Right cardiac atrium (tissue), 5 donors: ENCODE measurements around the gene MAP3K5. TPM values are rescaled to one million over a fixed set of nuclear protein-coding genes. Genes with fewer than 3 reads are reported as not detected.

Source experiments
- ATAC-seq, 2 donors: fragments of 200-7000 bp; cut with Tn5 transposase; one replicate each; pipeline versions ENCODE4 v1.8.0 to v1.9.1; 2020; ENCODE audit warnings: moderate library complexity in 2 of 2, mild to moderate bottlenecking in 1 of 2
- DNase-seq, 3 donors: peaks; one replicate each; pipeline ENCODE4 v3.0.0-alpha.2; 2020
- H3K27ac ChIP-seq: one replicate; pipeline ENCODE4 v1.5.1; 2013; ENCODE audit warnings: mild to moderate bottlenecking, low read length, control low read depth, moderate library complexity
- H3K27me3 ChIP-seq: one replicate; pipeline ENCODE4 v1.6.1; 2013; ENCODE audit not compliant: control insufficient read depth, insufficient read depth
- H3K4me1 ChIP-seq: one replicate; pipeline ENCODE4 v1.6.1; 2013; ENCODE audit warnings: low read length; ENCODE audit not compliant: control insufficient read depth, insufficient read depth
- H3K4me3 ChIP-seq: one replicate; pipeline ENCODE4 v1.5.1; 2013; ENCODE audit warnings: low read length, control low read depth
- H3K9me3 ChIP-seq: one replicate; pipeline ENCODE4 v1.6.1; 2013; ENCODE audit warnings: low read length; ENCODE audit not compliant: control insufficient read depth
- WGBS: extraction: QIAGEN DNeasy Blood & Tissue Kit; methylation state at CpG from one replicate; pipeline ENCODE4 v1.1.7; 2013; 5-methylcytosine and 5-hydroxymethylcytosine counted together
- intact Hi-C, 4 donors: fragments of 100-400 bp; cut with DNase I; formaldehyde crosslinking; loops; one replicate each; pipeline versions ENCODE4 v1.11.0 to v1.14.0; 2022 to 2023
- polyA plus RNA-seq: library from polyadenylated mRNA; stranded (reverse); fragments of 200-250 nt; gene quantifications from one replicate; pipeline ENCODE4 v1.2.3, GENCODE V29; 2013
- total RNA-seq, 4 donors: library from RNA; stranded (reverse); fragmentation: NEBNext Ultra II Directional; extraction: Animal tissue kit (Norgen Biotek cat#: 25700); gene quantifications; one replicate each; pipeline ENCODE4 v1.2.1, GENCODE V29; 2021
- donor health status: healthy with polysubstance abuse.
- donor health status: DM: no; HTN: yes; CAD: no.
- donor health status: DM: no; HTN: no; CAD: no.
- donor health status: DM: no; HTN: yes; CAD: no; lungs with severe emphysema.
- donor health status: DM: yes; HTN: yes; CAD: no.

MAP3K5 gene
- total and polyA plus RNA-seq, 5 donors = 2.8 to 7.3 (median 4.0) TPM

DNA sequence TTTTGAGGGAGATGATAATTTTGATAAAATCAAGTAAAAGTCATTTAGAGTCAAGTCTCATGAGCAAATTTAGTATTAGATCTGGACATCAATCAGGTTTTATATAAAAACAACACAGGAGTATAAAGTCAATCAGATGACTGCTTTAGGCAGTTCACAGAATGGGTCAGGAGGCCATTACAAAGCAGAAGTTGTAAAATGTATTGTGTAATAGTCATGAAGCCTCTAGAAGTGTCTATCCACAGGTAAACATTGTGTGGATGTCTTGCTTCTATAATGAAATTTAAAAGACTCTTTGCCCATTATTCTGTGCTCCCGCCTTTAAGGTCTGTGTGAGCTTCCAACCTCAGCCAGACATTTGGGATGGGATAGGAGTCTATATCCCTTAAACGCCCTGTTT is 270.9 kb downstream of the MAP3K5 start:
- Histone ChIP-seq H3K4me3 (no peak overlapping the region), H3K9me3 (no peaks in the 10 kb centered on the region), H3K27ac (no peak overlapping the region), H3K27me3 (no peaks in the 10 kb centered on the region), H3K4me1 (no peaks in the 10 kb centered on the region)
- intact Hi-C loops = no loop called here
- ATAC-seq (no peak), DNase-seq (no peak)
- WGBS = 83% methylated on average over 2 of the region's 2 CpGs

DNA sequence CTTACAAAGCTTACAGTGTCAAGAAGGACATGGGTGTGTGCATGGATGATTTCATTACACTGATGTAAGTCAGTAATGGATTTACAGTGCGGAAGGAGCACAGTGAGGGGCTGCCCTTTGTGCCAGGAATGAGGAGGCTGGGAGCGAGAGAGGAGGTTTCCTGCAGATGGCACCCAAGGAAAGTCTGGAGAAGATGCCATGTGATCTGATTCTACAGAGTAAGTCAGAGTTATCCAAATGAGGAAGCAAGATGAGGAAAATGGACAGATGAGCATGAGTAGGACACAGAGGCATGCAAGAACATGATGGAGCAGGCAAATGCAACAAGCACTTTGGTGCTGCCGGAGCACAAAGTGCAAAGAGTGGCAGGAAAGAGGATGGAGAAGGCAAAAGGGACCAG is 271.8 kb downstream of the MAP3K5 start:
- ATAC-seq = no peak
- H3K9me3 ChIP-seq = no peaks in the 10 kb centered on the region
- intact Hi-C loops = no loop called here
- WGBS = 85% methylated on average over 3 of the region's 3 CpGs
- no peaks in the 10 kb centered on the region for H3K4me1 ChIP-seq
- no peak overlapping the region for H3K4me3 ChIP-seq
- H3K27ac ChIP-seq = no peak overlapping the region
- H3K27me3 ChIP-seq = no peaks in the 10 kb centered on the region
- no peak for DNase-seq

DNA sequence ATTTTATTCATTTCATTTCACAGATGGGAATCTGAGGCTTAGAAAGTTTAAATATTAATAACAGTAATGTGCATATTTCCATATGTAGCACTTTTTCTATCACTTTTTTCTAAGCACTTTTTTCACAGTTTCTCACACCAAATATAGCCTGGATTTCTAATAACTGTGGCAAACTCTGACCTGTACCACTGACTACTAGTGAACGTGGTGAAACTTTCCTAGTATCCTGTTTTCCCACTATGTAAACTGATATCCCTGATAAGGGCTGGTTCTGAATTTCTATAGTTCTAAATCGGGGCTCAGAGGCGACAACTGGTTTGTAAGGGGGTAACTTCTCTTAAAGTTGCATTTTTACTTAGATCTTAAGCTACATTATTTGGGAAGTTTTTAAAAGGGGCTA is 274.7 kb downstream of the MAP3K5 start:
- no peak overlapping the region for H3K27ac ChIP-seq
- H3K4me3 ChIP-seq = no peak overlapping the region
- 69% methylated on average over 3 of the region's 3 CpGs for WGBS
- ATAC-seq (no peak), DNase-seq (no peak)
- H3K9me3 ChIP-seq = no peaks in the 10 kb centered on the region
- H3K27me3 ChIP-seq = no peaks in the 10 kb centered on the region
- intact Hi-C loops = no loop called here
- no peaks in the 10 kb centered on the region for H3K4me1 ChIP-seq

GRCh38 chr6:136517002-136517401 is 275.3 kb downstream of the MAP3K5 start:
- H3K4me1 ChIP-seq = no peaks in the 10 kb centered on the region
- intact Hi-C loops = no loop called here
- no peak overlapping the region for H3K4me3 ChIP-seq
- H3K27ac ChIP-seq = no peak overlapping the region
- H3K27me3 ChIP-seq = no peaks in the 10 kb centered on the region
- ATAC-seq (no peak), DNase-seq (no peak)
- no peaks in the 10 kb centered on the region for H3K9me3 ChIP-seq

GRCh38 chr6:136514591-136514990 is 277.7 kb downstream of the MAP3K5 start:
- H3K4me3 ChIP-seq = no peak overlapping the region
- ATAC-seq (no peak), DNase-seq (no peak)
- intact Hi-C loops = no loop called here
- WGBS = 84% methylated on average over 4 of the region's 4 CpGs
- no peaks in the 10 kb centered on the region for H3K4me1 ChIP-seq
- H3K27ac ChIP-seq = no peak overlapping the region
- no peaks in the 10 kb centered on the region for H3K27me3 ChIP-seq
- H3K9me3 ChIP-seq = no peaks in the 10 kb centered on the region

GRCh38 chr6:136511926-136512325 is 280.4 kb downstream of the MAP3K5 start:
- ATAC-seq (peak; percentile 52 to 57), DNase-seq (peak; percentile 35 to 68 (median 38))
- Histone ChIP-seq H3K27ac (no peak overlapping the region), H3K27me3 (no peaks in the 10 kb centered on the region), H3K9me3 (no peaks in the 10 kb centered on the region), H3K4me3 (no peak overlapping the region), H3K4me1 (no peaks in the 10 kb centered on the region)
- WGBS = 59% methylated on average over 3 of the region's 3 CpGs
- intact Hi-C loops = no loop called here

- Histone ChIP-seq H3K27me3 (no peaks in the 10 kb centered on the region), H3K4me3 (no peak overlapping the region), H3K4me1 (no peaks in the 10 kb centered on the region), H3K9me3 (no peaks in the 10 kb centered on the region), H3K27ac (no peak overlapping the region)
- intact Hi-C loops = no loop called here
- DNase-seq (no peak), ATAC-seq (no peak)
- 56% methylated on average over 1 of the region's 1 CpG for WGBS
Measured at GRCh38 chr6:136511397-136511796, 280.9 kb downstream of the MAP3K5 start.

- Histone ChIP-seq H3K27ac (no peak overlapping the region), H3K4me1 (no peaks in the 10 kb centered on the region), H3K9me3 (no peaks in the 10 kb centered on the region), H3K4me3 (no peak overlapping the region), H3K27me3 (no peaks in the 10 kb centered on the region)
- WGBS = 76% methylated on average over 4 of the region's 4 CpGs
- intact Hi-C loops = no loop called here
- ATAC-seq (no peak), DNase-seq (no peak)
Measured at GRCh38 chr6:136510782-136511181, 281.5 kb downstream of the MAP3K5 start.

DNA sequence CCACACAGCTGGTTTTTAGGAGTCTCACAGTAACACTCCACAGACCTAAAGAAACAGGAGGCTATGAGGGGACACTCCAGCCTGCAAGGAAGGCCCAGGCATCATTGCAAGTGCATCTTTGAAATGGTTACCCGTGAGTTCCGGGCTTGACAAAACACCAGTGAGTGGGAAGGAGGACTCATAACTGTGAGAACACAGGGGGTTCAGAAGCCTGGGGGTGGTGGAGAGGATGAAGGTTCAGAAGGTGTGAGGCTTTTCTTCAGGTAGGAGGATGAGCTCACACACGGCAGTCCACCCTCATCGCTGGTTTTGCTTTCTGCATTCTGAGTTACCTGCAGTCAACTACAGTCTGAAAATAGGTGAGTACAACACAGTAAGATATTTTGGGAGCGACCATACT is 282.0 kb downstream of the MAP3K5 start:
- H3K9me3 ChIP-seq = no peaks in the 10 kb centered on the region
- no peak for ATAC-seq
- no peak overlapping the region for H3K4me3 ChIP-seq
- H3K27ac ChIP-seq = no peak overlapping the region
- H3K27me3 ChIP-seq = no peaks in the 10 kb centered on the region
- intact Hi-C loops = no loop called here
- WGBS = 92% methylated on average over 5 of the region's 5 CpGs
- DNase-seq = no peak
- H3K4me1 ChIP-seq = no peaks in the 10 kb centered on the region

- no peaks in the 10 kb centered on the region for H3K4me1 ChIP-seq
- no peaks in the 10 kb centered on the region for H3K27me3 ChIP-seq
- no peaks in the 10 kb centered on the region for H3K9me3 ChIP-seq
- H3K27ac ChIP-seq = no peak overlapping the region
- ATAC-seq = no peak
- no peak overlapping the region for H3K4me3 ChIP-seq
- WGBS = 61% methylated on average over 1 of the region's 1 CpG
- DNase-seq = no peak
- intact Hi-C loops = no loop called here
Measured at GRCh38 chr6:136508725-136509392, 283.4 kb downstream of the MAP3K5 start.
